ENCODE measurements around the gene ZNHIT2. TPM values are rescaled to one million over a fixed set of nuclear protein-coding genes. Genes with fewer than 3 reads are reported as not detected.

ZNHIT2 gene
- total and polyA plus RNA-seq, 2 of the 8 experiments (the other 6 are each of a cell fraction or from before 2014, with no cell fraction given), result 13.0 to 16.1 TPM

DNA sequence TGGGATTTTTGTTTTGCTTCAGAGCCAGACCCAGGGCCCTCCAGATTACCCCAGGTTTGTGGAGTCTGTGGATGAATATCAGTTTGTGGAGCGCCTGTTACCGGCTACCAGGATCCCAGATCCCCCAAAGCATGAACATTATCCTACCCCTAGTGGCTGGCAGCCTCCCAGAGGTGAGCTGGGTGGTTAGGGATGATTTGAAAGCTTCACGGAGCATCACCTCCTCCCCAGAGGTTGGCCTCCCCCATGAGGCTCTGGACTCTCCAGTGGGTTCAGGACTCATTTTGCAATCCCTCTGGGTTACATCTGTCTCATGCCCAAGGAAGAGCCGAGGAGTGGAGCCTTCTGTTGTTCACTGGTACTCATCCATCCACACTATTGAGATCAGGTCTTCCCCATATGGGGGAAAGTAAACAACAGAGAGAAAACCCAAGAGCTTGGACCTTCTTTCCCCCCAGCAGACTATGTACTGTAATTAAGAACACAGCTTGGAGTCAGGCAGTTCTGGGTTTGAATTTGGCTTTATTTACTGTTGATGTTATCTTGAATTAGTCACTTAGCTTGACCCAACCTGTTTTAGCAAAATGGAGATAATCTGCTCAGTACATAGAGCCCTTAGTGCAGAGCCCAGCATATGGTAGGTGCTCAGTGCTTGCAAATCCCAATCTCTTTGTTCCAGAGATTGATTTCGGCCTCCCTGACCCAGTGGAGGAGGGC is 7.1 kb upstream of the ZNHIT2 start:
- no peak overlapping the region; a peak in 1 of 7 replicates for H3K9ac ChIP-seq (replicated peaks in 1 of 4; ENCODE audit: extremely low read depth in 1 of 4, low read depth in 3 of 4, low read length in 3 of 4)
- H3K9me3 ChIP-seq (ENCODE audit: insufficient read depth in 2 of 2, low read depth in 1 of 2, low read length in 1 of 2), result no peaks in the 10 kb centered on the region
- H2BK15ac ChIP-seq (ENCODE audit: low read length), result no peak overlapping the region
- peaks cover 3% of the 10 kb centered on the region; the same call in 1 of the 2 replicates for H3K23me2 ChIP-seq (ENCODE audit: low read depth, low read length)
- no peak overlapping the region for H2AFZ ChIP-seq (ENCODE audit: low read length)
- 95% methylated on average over 5 of the region's 5 CpGs; no CpG with 5 or more reads in 1 of the 2 experiments for WGBS, 2 experiments (ENCODE audit: extremely low coverage in 1 of 2, insufficient coverage in 1 of 2, insufficient read length in 1 of 2, insufficient replicate concordance in 2 of 2, low coverage in 1 of 2, low lambda C conversion rate in 2 of 2, missing lambda C conversion rate in 1 of 2)
- no peak overlapping the region for H3K4me3 ChIP-seq (ENCODE audit: extremely low read depth in 1 of 4, insufficient read depth in 2 of 4, low read depth in 3 of 4, low read length in 4 of 4)
- H3K14ac ChIP-seq (ENCODE audit: insufficient read length), result no peak overlapping the region
- CTCF ChIA-PET (ENCODE audit: partially characterized antibody), result interaction anchor here (1.1 to 9.5 kb wide), 2 partner anchors 14 to 50 kb away, joined by 4 to 71 read pairs; partner anchors contain the start of gene TM7SF2
- peaks cover 0 to 7% of the 10 kb centered on the region in 2 experiments for H4K20me1 ChIP-seq (replicated peaks in 1 of 2; ENCODE audit: control insufficient read depth in 1 of 2, insufficient read depth in 2 of 2, low read length in 2 of 2)
- H3K4me1 ChIP-seq (replicated peaks in 1 of 4; ENCODE audit: control insufficient read depth in 3 of 4, insufficient read depth in 4 of 4, low read length in 3 of 4), result peaks cover 0 to 6% (median 1%) of the 10 kb centered on the region in 4 experiments; a peak in 4 of 7 replicates
- no peak overlapping the region for H3K4ac ChIP-seq (replicated peaks; ENCODE audit: insufficient read length, low read depth, low read length)
- peaks cover 6 to 38% of the 10 kb centered on the region in 2 experiments for H3K79me2 ChIP-seq (ENCODE audit: control insufficient read depth in 1 of 2, insufficient read depth in 2 of 2, low read length in 2 of 2)
- no peak overlapping the region for H2BK5ac ChIP-seq (ENCODE audit: low read depth, low read length)
- no peak overlapping the region for H3K27ac ChIP-seq (ENCODE audit: low read depth, low read length)
- no peak overlapping the region for H2BK12ac ChIP-seq (ENCODE audit: low read depth, low read length)
- H3K18ac ChIP-seq (ENCODE audit: extremely low read depth, low read length), result no peak overlapping the region
- H2BK20ac ChIP-seq (ENCODE audit: low read length), result no peak overlapping the region
- no peak overlapping the region for H4K91ac ChIP-seq (replicated peaks; ENCODE audit: insufficient read length, low read length)
- no peak overlapping the region for H4K8ac ChIP-seq (ENCODE audit: extremely low read depth, insufficient read depth, low read length)
- no peak for DNase-seq (ENCODE audit: low read depth in 1 of 2, low spot score in 2 of 2)
- H2BK120ac ChIP-seq (replicated peaks; ENCODE audit: low read depth, low read length), result no peak overlapping the region
- peaks cover 20 to 60% (median 53%) of the 10 kb centered on the region in 4 experiments for H3K36me3 ChIP-seq (ENCODE audit: control insufficient read depth in 2 of 4, insufficient read depth in 4 of 4, low read length in 3 of 4)
- H3K56ac ChIP-seq (replicated peaks; ENCODE audit: insufficient read length, low read depth, low read length), result no peak overlapping the region
- POLR2A ChIA-PET (ENCODE audit: partially characterized antibody), result interaction anchor here (1.3 to 17.4 kb wide), 4 partner anchors 6 to 56 kb away, joined by 3 to 305 read pairs (median 170); partner anchors contain the start of genes FAU, MRPL49, SYVN1 and TM7SF2
- H3K4me2 ChIP-seq (ENCODE audit: insufficient read depth in 1 of 2, low read depth in 2 of 2, low read length in 2 of 2), result no peak overlapping the region
- H3K27me3 ChIP-seq (replicated peaks in 1 of 4; ENCODE audit: control insufficient read depth in 3 of 4, extremely low read depth in 1 of 4, insufficient read depth in 3 of 4, low read length in 3 of 4), result no peaks in the 10 kb centered on the region
- FAIRE-seq, result no peak
- H3K23ac ChIP-seq (ENCODE audit: insufficient read length), result no peak overlapping the region
- peaks cover 9% of the 10 kb centered on the region for H3K79me1 ChIP-seq (ENCODE audit: low read depth, low read length)
- H2AK5ac ChIP-seq (ENCODE audit: low read depth, low read length), result no peak overlapping the region
- no peak overlapping the region for H4K5ac ChIP-seq (ENCODE audit: insufficient read length, low read depth, low read length)
- TF ChIP-seq PHF8 (conservative IDR thresholded peaks at IDR 0.05; ENCODE audit: low read depth, low read length) (no peak), NRF1 (IDR thresholded peaks at IDR 0.05; ENCODE audit: low read depth, low read length) (no peak)
- TF ChIP-seq, protein P1, sequence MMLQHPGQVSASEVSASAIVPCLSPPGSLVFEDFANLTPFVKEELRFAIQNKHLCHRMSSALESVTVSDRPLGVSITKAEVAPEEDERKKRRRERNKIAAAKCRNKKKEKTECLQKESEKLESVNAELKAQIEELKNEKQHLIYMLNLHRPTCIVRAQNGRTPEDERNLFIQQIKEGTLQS (IDR thresholded peaks at IDR 0.05; ENCODE audit: insufficient read depth, low read depth, low read length), result no peak
